ENCODE measurements around the gene NT5C.
A peak's percentile ranks its signal among the peaks of the same experiment; 100 is the strongest.

DNA sequence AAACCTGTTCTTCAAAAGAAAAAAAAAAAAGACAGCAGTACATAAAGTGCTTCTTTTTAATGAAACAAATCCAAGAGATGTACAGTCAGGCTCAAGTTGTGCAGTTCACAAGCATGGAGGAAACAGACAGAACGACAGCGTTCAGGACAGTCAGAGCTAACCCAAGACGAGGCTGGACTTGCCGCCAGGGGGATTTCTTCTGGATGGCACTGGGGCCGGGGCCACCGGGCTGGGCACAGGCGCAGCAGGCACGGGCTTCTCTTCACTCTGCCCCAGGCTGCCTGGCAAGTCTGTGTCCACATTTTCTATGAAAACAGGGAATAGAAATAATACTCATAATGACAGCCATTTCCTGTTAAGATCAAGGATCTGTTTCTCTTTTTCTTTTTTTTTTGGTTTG lies 4.4 kb upstream of the NT5C start:
- TF ChIP-seq, protein P1, sequence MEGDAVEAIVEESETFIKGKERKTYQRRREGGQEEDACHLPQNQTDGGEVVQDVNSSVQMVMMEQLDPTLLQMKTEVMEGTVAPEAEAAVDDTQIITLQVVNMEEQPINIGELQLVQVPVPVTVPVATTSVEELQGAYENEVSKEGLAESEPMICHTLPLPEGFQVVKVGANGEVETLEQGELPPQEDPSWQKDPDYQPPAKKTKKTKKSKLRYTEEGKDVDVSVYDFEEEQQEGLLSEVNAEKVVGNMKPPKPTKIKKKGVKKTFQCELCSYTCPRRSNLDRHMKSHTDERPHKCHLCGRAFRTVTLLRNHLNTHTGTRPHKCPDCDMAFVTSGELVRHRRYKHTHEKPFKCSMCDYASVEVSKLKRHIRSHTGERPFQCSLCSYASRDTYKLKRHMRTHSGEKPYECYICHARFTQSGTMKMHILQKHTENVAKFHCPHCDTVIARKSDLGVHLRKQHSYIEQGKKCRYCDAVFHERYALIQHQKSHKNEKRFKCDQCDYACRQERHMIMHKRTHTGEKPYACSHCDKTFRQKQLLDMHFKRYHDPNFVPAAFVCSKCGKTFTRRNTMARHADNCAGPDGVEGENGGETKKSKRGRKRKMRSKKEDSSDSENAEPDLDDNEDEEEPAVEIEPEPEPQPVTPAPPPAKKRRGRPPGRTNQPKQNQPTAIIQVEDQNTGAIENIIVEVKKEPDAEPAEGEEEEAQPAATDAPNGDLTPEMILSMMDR (IDR thresholded peaks at IDR 0.05; ENCODE audit: low read length) = peak; percentile 10; the same call in 1 of the 2 replicates
- no peak for TF ChIP-seq EZH2 (IDR thresholded peaks at IDR 0.05; ENCODE audit: borderline replicate concordance, low read length)

Data from OCI-LY1 (cell line).